RWPE1 (cell line): Measurements from ENCODE around the gene TCL1B.

Experiments
- CTCF ChIA-PET: fragments of 350-600 bp; sonication (Branson Sonifier 250); formaldehyde crosslinking; extraction: SDS; loops from one replicate; lab custom pipeline; 2021; lab: Yijun Ruan, JAX
- POLR2A ChIA-PET: fragments of 400-600 bp; formaldehyde crosslinking; extraction: SDS; loops from one replicate; lab custom pipeline; 2020; ENCODE audit warnings: antibody characterized with exemption; ENCODE audit not compliant: low non-redundant PET; lab: Yijun Ruan, JAX
- DNase-seq: peaks from one replicate; pipeline ENCODE4 v3.0.0; 2012; ENCODE audit warnings: low spot score
- H3K27ac ChIP-seq: fragments of 450-650 bp; 2 replicates; pipeline ENCODE4 v1.5.1; 2017
- CTCF ChIP-seq: fragments of 450-650 bp; conservative IDR thresholded peaks from 2 replicates; pipeline ENCODE4 v1.5.1; 2017; ENCODE audit warnings: low read depth, mild to moderate bottlenecking

Gene TCL1B

GRCh38 chr14:95685978-95686922, at the start of gene TCL1B:
TCL1B (plus strand) TSS chr14:95686426; CDS start chr14:95686468, 42 bp downstream.
- DNase-seq, result no peak
- POLR2A ChIA-PET, result no interaction called here
- no peak for TF ChIP-seq CTCF
- CTCF ChIA-PET, result interaction anchor here (0.6 to 0.7 kb wide), 2 partner anchors 50 to 439 kb away, joined by 3 to 4 read pairs; no protein-coding TSS in a partner anchor
- no peak within 1 kb of the TSS for H3K27ac ChIP-seq

- no peak for DNase-seq
- no peak overlapping the region for H3K27ac ChIP-seq
- POLR2A ChIA-PET, result no interaction called here
- TF ChIP-seq CTCF, result no peak
- CTCF ChIA-PET, result no interaction called here
Observed at GRCh38 chr14:95644981-95645380, 41.2 kb upstream of the TCL1B start.

GRCh38 chr14:95645389-95645996, 40.7 kb upstream of the TCL1B start:
- ChIA-PET CTCF (interaction anchor here (0.6 kb wide), 1 partner anchor 174 kb away, joined by 6 read pairs; no protein-coding TSS in a partner anchor), POLR2A (no interaction called here)
- DNase-seq, result no peak
- H3K27ac ChIP-seq, result no peak overlapping the region
- TF ChIP-seq CTCF, result no peak

- no peak for TF ChIP-seq CTCF
- CTCF ChIA-PET, result interaction anchor here (0.6 to 0.7 kb wide), 3 partner anchors 351 to 711 kb away, joined by 3 to 4 read pairs (median 3); no protein-coding TSS in a partner anchor
- DNase-seq, result no peak
- H3K27ac ChIP-seq, result no peak overlapping the region
- POLR2A ChIA-PET, result no interaction called here
Observed at GRCh38 chr14:95647926-95648325, 38.3 kb upstream of the TCL1B start.

- ChIA-PET CTCF (no interaction called here), POLR2A (no interaction called here)
- TF ChIP-seq CTCF, result no peak
- no peak for DNase-seq
- H3K27ac ChIP-seq, result no peak overlapping the region
Observed at GRCh38 chr14:95649230-95649629, 37.0 kb upstream of the TCL1B start.

- DNase-seq, result no peak
- ChIA-PET CTCF (no interaction called here), POLR2A (no interaction called here)
- no peak overlapping the region for H3K27ac ChIP-seq
- no peak for TF ChIP-seq CTCF
Observed at GRCh38 chr14:95651028-95651427, 35.2 kb upstream of the TCL1B start.
